Muscle of leg (tissue), 11 donors: Measurements from ENCODE around the gene SESN3. TPM values are rescaled to one million over a fixed set of nuclear protein-coding genes. Genes with fewer than 3 reads are reported as not detected.
"Not testable (repeated sequence)": the region's sequence is repeated elsewhere in the genome, so short reads cannot be mapped to it uniquely, and the experiment has no call there.

ENCODE experiments used
- DNase-seq: peaks from one replicate; pipeline ENCODE4 v3.0.0; 2013
- H3K27ac ChIP-seq: one replicate; pipeline ENCODE4 v1.5.1; 2013; ENCODE audit warnings: mild to moderate bottlenecking, low read length, control low read depth
- H3K27me3 ChIP-seq: one replicate; pipeline ENCODE4 v1.6.1; 2013; ENCODE audit warnings: low read length; ENCODE audit not compliant: control insufficient read depth, insufficient read depth
- H3K36me3 ChIP-seq: one replicate; pipeline ENCODE4 v1.6.1; 2013; ENCODE audit warnings: low read length; ENCODE audit not compliant: control insufficient read depth, insufficient read depth
- H3K4me1 ChIP-seq: one replicate; pipeline ENCODE4 v1.6.1; 2013; ENCODE audit warnings: low read length; ENCODE audit not compliant: control insufficient read depth, insufficient read depth
- H3K4me3 ChIP-seq: one replicate; pipeline ENCODE4 v1.5.1; 2013; ENCODE audit warnings: low read length, control low read depth
- H3K9me3 ChIP-seq: replicated peaks from 2 replicates; pipeline ENCODE4 v1.6.1; 2013; ENCODE audit warnings: low read depth, low read length; ENCODE audit not compliant: control insufficient read depth
- WGBS: methylation state at CpG from one replicate; pipeline ENCODE4 v1.1.5; 2013; ENCODE audit warnings: missing lambda C conversion rate; ENCODE audit not compliant: insufficient coverage; 5-methylcytosine and 5-hydroxymethylcytosine counted together
- polyA plus RNA-seq, 8 donors: library from polyadenylated mRNA; unstranded; fragments of 120-200 nt; gene quantifications; one replicate each; pipeline versions ENCODE4 v1.2.1 to v1.2.3, GENCODE V29; 2013; ENCODE audit warnings: inconsistent platforms in 1 of 8, low replicate concordance in 1 of 8; ENCODE audit not compliant: insufficient read length in 8 of 8, insufficient read depth in 1 of 8
- total RNA-seq: library from RNA; stranded (reverse); fragments of 120-200 nt; gene quantifications from one replicate; pipeline ENCODE4 v1.2.4, GENCODE V29; 2013

SESN3 gene
- total and polyA plus RNA-seq, 9 donors = 60.8 to 115 (median 97.2) TPM

DNA sequence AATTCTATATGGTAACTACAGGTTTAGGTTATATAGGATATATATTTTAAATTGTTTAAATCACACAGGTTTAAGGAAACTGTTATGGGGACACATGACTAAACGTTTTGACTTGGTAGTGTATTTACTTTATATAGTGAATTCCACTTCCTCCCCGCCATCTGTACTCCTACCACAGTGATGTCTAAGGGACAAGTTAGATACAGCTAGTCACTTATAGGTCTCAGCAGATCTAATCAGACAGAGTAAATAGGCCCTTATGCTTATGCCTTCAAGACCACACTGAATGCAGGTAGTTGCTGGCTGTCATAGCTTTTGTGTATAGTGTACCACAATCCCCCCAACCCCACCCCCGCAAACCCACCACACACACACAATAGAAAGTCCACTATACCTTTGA lies 8.2 kb downstream of the SESN3 start:
- no peaks in the 10 kb centered on the region for H3K27me3 ChIP-seq
- H3K9me3 ChIP-seq = peaks cover 3% of the 10 kb centered on the region
- H3K4me1 ChIP-seq = no peaks in the 10 kb centered on the region
- H3K36me3 ChIP-seq = peaks cover 5% of the 10 kb centered on the region
- no CpG with 5 or more reads among the region's 3 CpGs for WGBS
- no peak overlapping the region for H3K4me3 ChIP-seq
- no peak overlapping the region for H3K27ac ChIP-seq
- DNase-seq = no peak

- Histone ChIP-seq H3K4me1 (no peaks in the 10 kb centered on the region), H3K36me3 (peaks cover 4% of the 10 kb centered on the region), H3K9me3 (no peaks in the 10 kb centered on the region), H3K4me3 (no peak overlapping the region), H3K27me3 (no peaks in the 10 kb centered on the region), H3K27ac (no peak overlapping the region)
- no peak for DNase-seq
- WGBS = no CpG with 5 or more reads among the region's 3 CpGs
These were observed 11.4 kb downstream of the SESN3 start for GRCh38 chr11:95219599-95219998.

GRCh38 chr11:95218149-95218548 lies 12.9 kb downstream of the SESN3 start:
- no peak for DNase-seq
- Histone ChIP-seq H3K27me3 (no peaks in the 10 kb centered on the region), H3K27ac (no peak overlapping the region), H3K4me3 (no peak overlapping the region), H3K36me3 (peaks cover 4% of the 10 kb centered on the region), H3K4me1 (no peaks in the 10 kb centered on the region), H3K9me3 (no peaks in the 10 kb centered on the region)
- no CpG with 5 or more reads among the region's 2 CpGs for WGBS

- H3K4me1 ChIP-seq = no peaks in the 10 kb centered on the region
- no peaks in the 10 kb centered on the region for H3K27me3 ChIP-seq
- no CpG with 5 or more reads among the region's 1 CpG for WGBS
- no peak overlapping the region for H3K4me3 ChIP-seq
- no peak overlapping the region for H3K27ac ChIP-seq
- no peak for DNase-seq
- H3K9me3 ChIP-seq = no peaks in the 10 kb centered on the region
- H3K36me3 ChIP-seq = peaks cover 4% of the 10 kb centered on the region
These were observed 18.4 kb downstream of the SESN3 start for GRCh38 chr11:95212609-95213008.

DNA sequence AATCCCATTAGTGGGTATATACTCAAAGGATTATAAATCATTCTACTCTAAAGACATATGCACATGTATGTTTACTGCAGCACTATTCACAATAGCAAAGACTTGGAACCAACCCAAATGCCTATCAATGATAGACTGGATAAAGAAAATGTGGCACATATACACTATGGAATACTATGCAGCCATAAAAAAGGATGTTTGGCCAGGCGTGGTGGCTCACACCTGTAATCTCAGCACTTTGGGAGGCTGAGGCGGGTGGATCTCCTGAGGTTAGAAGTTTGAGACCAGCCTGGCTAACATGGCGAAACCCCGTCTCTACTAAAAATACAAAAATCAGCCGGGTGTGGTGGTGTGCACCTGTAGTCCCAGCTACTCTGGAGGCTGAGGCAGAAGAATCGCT lies 21.5 kb downstream of the SESN3 start:
- H3K27ac ChIP-seq, H3K27me3 ChIP-seq, H3K4me1 ChIP-seq, H3K36me3 ChIP-seq, H3K9me3 ChIP-seq, H3K4me3 ChIP-seq, DNase-seq: not testable (repeated sequence)
- no CpG with 5 or more reads among the region's 6 CpGs for WGBS

- Histone ChIP-seq H3K27ac (no peak overlapping the region), H3K27me3 (no peaks in the 10 kb centered on the region), H3K9me3 (no peaks in the 10 kb centered on the region), H3K4me3 (no peak overlapping the region), H3K4me1 (no peaks in the 10 kb centered on the region), H3K36me3 (no peaks in the 10 kb centered on the region)
- WGBS = no CpG with 5 or more reads among the region's 4 CpGs
- peak; percentile 25 for DNase-seq
These were observed 30.1 kb downstream of the SESN3 start for GRCh38 chr11:95200781-95201457.

DNA sequence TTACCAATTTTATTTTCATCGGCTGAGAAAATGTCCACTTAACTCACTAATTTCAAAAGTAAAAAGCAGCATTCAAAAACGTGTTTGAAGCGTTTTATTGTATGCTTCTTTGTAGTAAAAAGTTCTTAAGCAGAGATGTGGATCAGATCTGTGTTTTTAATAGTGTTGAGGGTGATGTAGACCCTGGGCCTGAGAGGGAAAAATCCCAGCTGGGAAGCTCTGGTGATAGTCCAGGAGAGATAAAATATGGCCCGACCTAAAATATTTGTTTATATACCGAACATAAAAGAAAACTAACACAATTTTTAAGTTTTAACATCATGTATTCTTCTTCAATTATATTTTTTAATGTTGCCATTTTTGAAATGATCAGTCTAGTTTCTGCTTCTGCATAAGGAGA lies 35.2 kb downstream of the SESN3 start:
- Histone ChIP-seq H3K9me3 (no peaks in the 10 kb centered on the region), H3K27me3 (no peaks in the 10 kb centered on the region), H3K4me3 (no peak overlapping the region), H3K4me1 (no peaks in the 10 kb centered on the region), H3K36me3 (peaks cover 2% of the 10 kb centered on the region), H3K27ac (no peak overlapping the region)
- no CpG with 5 or more reads among the region's 5 CpGs for WGBS
- DNase-seq = no peak

DNA sequence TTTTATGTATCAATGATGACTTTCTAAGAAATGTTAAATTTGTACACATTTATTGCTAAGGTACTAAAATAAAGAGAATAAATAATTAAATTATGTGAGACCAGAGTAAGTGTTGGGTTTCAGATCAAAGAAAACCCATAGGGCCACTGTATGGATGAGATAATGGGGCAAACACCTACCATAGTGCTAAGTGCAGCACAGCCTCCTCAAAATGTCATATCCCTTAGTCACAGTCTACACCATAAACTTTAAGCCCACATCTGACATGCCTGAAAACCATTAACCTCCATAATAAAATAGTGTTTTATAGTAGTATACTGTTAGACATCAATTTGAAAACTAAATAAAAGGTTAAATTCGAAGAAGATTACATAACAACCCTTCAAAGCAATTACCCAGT lies 37.5 kb downstream of the SESN3 start:
- H3K4me1 ChIP-seq = no peaks in the 10 kb centered on the region
- no peak for DNase-seq
- H3K27me3 ChIP-seq = no peaks in the 10 kb centered on the region
- H3K36me3 ChIP-seq = peaks cover 5% of the 10 kb centered on the region
- H3K9me3 ChIP-seq = no peaks in the 10 kb centered on the region
- H3K27ac ChIP-seq = no peak overlapping the region
- WGBS = no CpG with 5 or more reads among the region's 1 CpG
- H3K4me3 ChIP-seq = no peak overlapping the region

DNA sequence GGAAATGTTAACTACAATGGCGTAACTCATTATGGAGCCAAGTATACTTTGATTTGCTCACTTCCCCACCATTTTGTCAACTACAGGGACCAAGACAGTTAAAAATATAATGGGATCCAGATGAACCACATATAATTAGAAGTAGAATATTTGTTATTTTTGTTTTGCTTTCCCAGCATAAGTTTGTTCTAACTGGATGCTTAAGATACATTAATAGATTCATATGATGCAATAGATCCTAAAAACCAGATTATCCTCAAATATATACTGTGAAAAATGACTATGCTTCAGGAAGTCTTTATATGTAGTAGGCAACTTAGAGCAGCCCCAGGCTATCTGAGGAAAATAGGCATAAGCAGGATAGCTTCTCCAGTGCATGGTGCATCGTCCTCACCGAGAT lies 38.3 kb downstream of the SESN3 start:
- 75% methylated on average over 2 of the region's 3 CpGs for WGBS
- DNase-seq = no peak
- peak overlapping the region; percentile 2 for H3K27ac ChIP-seq
- peaks cover 5% of the 10 kb centered on the region for H3K36me3 ChIP-seq
- H3K4me1 ChIP-seq = no peaks in the 10 kb centered on the region
- no peaks in the 10 kb centered on the region for H3K9me3 ChIP-seq
- no peaks in the 10 kb centered on the region for H3K27me3 ChIP-seq
- no peak overlapping the region for H3K4me3 ChIP-seq

- no peaks in the 10 kb centered on the region for H3K27me3 ChIP-seq
- no peaks in the 10 kb centered on the region for H3K9me3 ChIP-seq
- H3K4me1 ChIP-seq = no peaks in the 10 kb centered on the region
- no peak for DNase-seq
- H3K4me3 ChIP-seq = no peak overlapping the region
- no peak overlapping the region for H3K27ac ChIP-seq
- peaks cover 12% of the 10 kb centered on the region for H3K36me3 ChIP-seq
These were observed 43.3 kb downstream of the SESN3 start for GRCh38 chr11:95187723-95188122.

DNA sequence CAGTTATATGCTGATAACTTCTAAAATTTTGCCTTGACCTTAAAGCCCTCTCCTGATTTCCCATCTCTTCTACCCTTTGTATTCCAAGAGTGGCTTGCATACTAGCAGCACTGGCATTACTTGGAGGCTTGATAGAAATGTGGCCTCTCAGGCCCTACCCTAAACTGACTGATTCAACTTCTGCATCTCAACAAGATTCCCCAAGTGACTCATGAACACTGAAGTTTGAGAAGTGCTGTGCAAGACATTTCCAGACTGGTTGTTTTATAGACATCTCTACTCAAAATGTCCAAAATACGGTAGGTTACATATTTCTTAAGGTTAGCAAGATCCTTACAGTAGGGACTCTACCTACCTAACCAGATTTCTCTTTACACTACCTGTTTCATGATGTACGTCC lies 48.6 kb downstream of the SESN3 start:
- DNase-seq = no peak
- H3K27me3 ChIP-seq = no peaks in the 10 kb centered on the region
- WGBS = 87% methylated on average over 1 of the region's 2 CpGs
- no peaks in the 10 kb centered on the region for H3K4me1 ChIP-seq
- H3K36me3 ChIP-seq = peaks cover 17% of the 10 kb centered on the region
- H3K27ac ChIP-seq = no peak overlapping the region
- no peaks in the 10 kb centered on the region for H3K9me3 ChIP-seq
- no peak overlapping the region for H3K4me3 ChIP-seq
